Progenitor cell of endocrine pancreas (in vitro differentiated cells): ENCODE data around the gene INTS1. TPM values are rescaled to one million over a fixed set of nuclear protein-coding genes. Genes with fewer than 3 reads are reported as not detected.
A peak's percentile ranks its signal among the peaks of the same experiment; 100 is the strongest.

Experiments used
- DNase-seq: peaks from one replicate; pipeline ENCODE4 v3.0.0; 2021; ENCODE audit warnings: low spot score; ENCODE audit not compliant: unreplicated experiment
- H3K27ac Mint-ChIP-seq: 2 replicates; pipeline ENCODE4 v1.8.0; 2021; ENCODE audit warnings: mild to moderate bottlenecking, moderate library complexity, mixed read lengths
- H3K27me3 Mint-ChIP-seq: 2 replicates; pipeline ENCODE4 v1.8.0; 2021; ENCODE audit warnings: mixed read lengths
- H3K36me3 Mint-ChIP-seq: 2 replicates; pipeline ENCODE4 v1.8.0; 2022; ENCODE audit warnings: mixed read lengths; ENCODE audit not compliant: insufficient read depth
- H3K4me1 Mint-ChIP-seq: 2 replicates; pipeline ENCODE4 v1.8.0; 2021; ENCODE audit warnings: low read depth, mixed read lengths
- H3K4me3 Mint-ChIP-seq: 2 replicates; pipeline ENCODE4 v1.8.0; 2021; ENCODE audit warnings: low read depth, mild to moderate bottlenecking, moderate library complexity, mixed read lengths
- H3K9me3 Mint-ChIP-seq: 2 replicates; pipeline ENCODE4 v1.8.0; 2021; ENCODE audit warnings: low read depth, mixed read lengths
- CTCF ChIP-seq: fragments of 200-600 bp; sonication (generic); IDR thresholded peaks from one replicate; pipeline ENCODE4 v1.5.0; 2021; ENCODE audit warnings: antibody characterized with exemption, mild to moderate bottlenecking; ENCODE audit not compliant: unreplicated experiment
- total RNA-seq: library from RNA; stranded (reverse); gene quantifications from 2 replicates; pipeline ENCODE4 v1.2.1, GENCODE V29; 2021

Gene INTS1
- total RNA-seq, 1 donor from 2014 or later: 145 TPM

GRCh38 chr7:1470901-1471300, 33.3 kb downstream of the INTS1 start:
- H3K36me3 Mint-ChIP-seq: peaks cover 4% of the 10 kb centered on the region
- no peak for DNase-seq
- TF ChIP-seq CTCF: no peak
- H3K4me3 Mint-ChIP-seq: no peak overlapping the region
- no peaks in the 10 kb centered on the region for H3K9me3 Mint-ChIP-seq
- peaks cover 2% of the 10 kb centered on the region for H3K4me1 Mint-ChIP-seq
- H3K27me3 Mint-ChIP-seq: no peaks in the 10 kb centered on the region
- H3K27ac Mint-ChIP-seq: no peak overlapping the region

GRCh38 chr7:1468643-1469298, 35.4 kb downstream of the INTS1 start:
- no peak for TF ChIP-seq CTCF
- DNase-seq: no peak
- H3K4me1 Mint-ChIP-seq: peaks cover 2% of the 10 kb centered on the region
- peaks cover 2% of the 10 kb centered on the region for H3K36me3 Mint-ChIP-seq
- H3K4me3 Mint-ChIP-seq: no peak overlapping the region
- no peak overlapping the region for H3K27ac Mint-ChIP-seq
- H3K27me3 Mint-ChIP-seq: no peaks in the 10 kb centered on the region
- H3K9me3 Mint-ChIP-seq: no peaks in the 10 kb centered on the region

GRCh38 chr7:1468203-1468602, 36.0 kb downstream of the INTS1 start:
- DNase-seq: no peak
- peaks cover 2% of the 10 kb centered on the region for H3K4me1 Mint-ChIP-seq
- H3K4me3 Mint-ChIP-seq: no peak overlapping the region
- no peak overlapping the region for H3K27ac Mint-ChIP-seq
- no peaks in the 10 kb centered on the region for H3K36me3 Mint-ChIP-seq
- TF ChIP-seq CTCF: no peak
- no peaks in the 10 kb centered on the region for H3K27me3 Mint-ChIP-seq
- H3K9me3 Mint-ChIP-seq: no peaks in the 10 kb centered on the region

- Mint-ChIP-seq H3K4me1 (peaks cover 5% of the 10 kb centered on the region), H3K27ac (peak overlapping the region; percentile 24), H3K27me3 (peaks cover 6% of the 10 kb centered on the region), H3K36me3 (no peaks in the 10 kb centered on the region), H3K9me3 (no peaks in the 10 kb centered on the region), H3K4me3 (no peak overlapping the region)
- TF ChIP-seq CTCF: no peak
- DNase-seq: no peak
Measured at GRCh38 chr7:1466524-1467271, 37.5 kb downstream of the INTS1 start.

GRCh38 chr7:1464694-1465093, 39.5 kb downstream of the INTS1 start:
- no peak for TF ChIP-seq CTCF
- H3K4me3 Mint-ChIP-seq: no peak overlapping the region
- H3K27ac Mint-ChIP-seq: no peak overlapping the region
- H3K9me3 Mint-ChIP-seq: no peaks in the 10 kb centered on the region
- no peak for DNase-seq
- H3K36me3 Mint-ChIP-seq: no peaks in the 10 kb centered on the region
- H3K27me3 Mint-ChIP-seq: peaks cover 6% of the 10 kb centered on the region
- H3K4me1 Mint-ChIP-seq: peaks cover 8% of the 10 kb centered on the region
